GM12865 (cell line): ENCODE results near the gene TARM1.
"Not testable (repeated sequence)": the region's sequence is repeated elsewhere in the genome, so short reads cannot be mapped to it uniquely, and the experiment has no call there.

ENCODE experiments used
- DNase-seq: peaks from one replicate; pipeline ENCODE4 v3.0.0; 2010; ENCODE audit warnings: low read depth
- H3K4me3 ChIP-seq: 2 replicates; pipeline ENCODE4 v1.5.1; 2011; ENCODE audit warnings: mild to moderate bottlenecking, low read depth, low read length, control low read depth
- TF ChIP-seq, protein P1 (sequence below): IDR thresholded peaks from 2 replicates; pipeline ENCODE4 v1.5.1; 2011; ENCODE audit warnings: low read length, control low read depth, low read depth, inconsistent platforms; ENCODE audit not compliant: insufficient read depth; ENCODE audit errors: missing control alignments

Gene TARM1

DNA sequence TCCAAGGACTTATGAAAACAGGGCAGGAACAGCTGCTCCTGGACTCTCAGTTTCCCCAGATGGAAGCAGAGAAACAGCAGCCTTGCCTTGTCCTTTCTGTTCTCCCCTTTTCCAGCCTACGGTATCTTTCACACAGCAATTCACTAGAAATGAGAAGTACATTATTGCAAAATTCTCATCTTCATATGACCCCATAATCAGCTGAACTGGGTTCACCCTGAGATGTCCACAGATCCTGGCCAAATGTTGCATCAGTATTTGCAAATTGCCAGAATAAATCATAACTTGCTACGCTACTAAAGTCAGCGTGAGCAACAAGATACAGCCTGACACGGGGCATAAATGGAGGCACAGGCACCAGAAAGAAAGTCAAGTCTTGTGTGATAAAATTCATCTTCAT lies 33.5 kb downstream of the TARM1 start:
- TF ChIP-seq, protein P1, sequence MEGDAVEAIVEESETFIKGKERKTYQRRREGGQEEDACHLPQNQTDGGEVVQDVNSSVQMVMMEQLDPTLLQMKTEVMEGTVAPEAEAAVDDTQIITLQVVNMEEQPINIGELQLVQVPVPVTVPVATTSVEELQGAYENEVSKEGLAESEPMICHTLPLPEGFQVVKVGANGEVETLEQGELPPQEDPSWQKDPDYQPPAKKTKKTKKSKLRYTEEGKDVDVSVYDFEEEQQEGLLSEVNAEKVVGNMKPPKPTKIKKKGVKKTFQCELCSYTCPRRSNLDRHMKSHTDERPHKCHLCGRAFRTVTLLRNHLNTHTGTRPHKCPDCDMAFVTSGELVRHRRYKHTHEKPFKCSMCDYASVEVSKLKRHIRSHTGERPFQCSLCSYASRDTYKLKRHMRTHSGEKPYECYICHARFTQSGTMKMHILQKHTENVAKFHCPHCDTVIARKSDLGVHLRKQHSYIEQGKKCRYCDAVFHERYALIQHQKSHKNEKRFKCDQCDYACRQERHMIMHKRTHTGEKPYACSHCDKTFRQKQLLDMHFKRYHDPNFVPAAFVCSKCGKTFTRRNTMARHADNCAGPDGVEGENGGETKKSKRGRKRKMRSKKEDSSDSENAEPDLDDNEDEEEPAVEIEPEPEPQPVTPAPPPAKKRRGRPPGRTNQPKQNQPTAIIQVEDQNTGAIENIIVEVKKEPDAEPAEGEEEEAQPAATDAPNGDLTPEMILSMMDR = no peak
- H3K4me3 ChIP-seq = no peak overlapping the region
- no peak for DNase-seq

DNA sequence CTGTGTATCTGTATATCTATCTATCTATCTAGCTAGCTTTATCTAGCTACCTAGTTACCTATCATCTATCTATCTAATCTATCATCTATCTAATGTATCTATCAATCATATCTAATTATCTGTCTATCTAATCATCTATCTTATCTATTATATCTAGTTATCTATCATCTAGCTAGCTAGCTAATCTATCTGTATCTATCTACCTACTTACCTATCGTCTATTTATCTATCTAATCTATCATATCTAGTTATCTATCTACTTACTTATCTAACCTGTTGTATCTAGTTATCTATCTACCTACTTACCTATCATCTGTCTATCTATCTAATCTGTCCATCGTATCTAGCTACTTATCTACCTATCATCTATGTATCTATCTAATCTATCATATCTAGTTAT lies 35.4 kb downstream of the TARM1 start:
- no peak for DNase-seq
- TF ChIP-seq, protein P1 = no peak
- no peak overlapping the region for H3K4me3 ChIP-seq

DNA sequence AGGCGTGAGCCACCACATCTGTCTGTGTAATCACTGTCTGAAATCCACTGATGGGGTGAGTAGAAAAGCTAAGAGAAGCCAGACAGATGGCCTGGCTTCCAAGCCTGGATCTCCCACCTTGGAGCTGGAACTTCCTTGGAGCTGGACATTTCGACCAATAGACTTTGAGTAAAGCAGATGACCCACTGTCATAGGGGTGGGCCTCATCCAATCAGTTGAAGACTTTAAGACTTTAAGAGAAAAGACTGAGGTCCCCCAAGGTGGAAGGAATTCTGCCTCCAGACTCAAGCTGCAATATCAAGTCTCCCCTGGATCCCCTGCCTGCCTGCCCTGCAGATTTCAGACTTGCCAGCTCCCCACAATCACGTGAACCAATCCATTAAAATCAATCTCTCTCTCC lies 38.2 kb downstream of the TARM1 start:
- DNase-seq = no peak
- TF ChIP-seq, protein P1 = no peak
- no peak overlapping the region for H3K4me3 ChIP-seq

- DNase-seq = no peak
- H3K4me3 ChIP-seq = no peak overlapping the region
- TF ChIP-seq, protein P1 = no peak
Measured at GRCh38 chr19:54041969-54042606, 39.1 kb downstream of the TARM1 start.

DNA sequence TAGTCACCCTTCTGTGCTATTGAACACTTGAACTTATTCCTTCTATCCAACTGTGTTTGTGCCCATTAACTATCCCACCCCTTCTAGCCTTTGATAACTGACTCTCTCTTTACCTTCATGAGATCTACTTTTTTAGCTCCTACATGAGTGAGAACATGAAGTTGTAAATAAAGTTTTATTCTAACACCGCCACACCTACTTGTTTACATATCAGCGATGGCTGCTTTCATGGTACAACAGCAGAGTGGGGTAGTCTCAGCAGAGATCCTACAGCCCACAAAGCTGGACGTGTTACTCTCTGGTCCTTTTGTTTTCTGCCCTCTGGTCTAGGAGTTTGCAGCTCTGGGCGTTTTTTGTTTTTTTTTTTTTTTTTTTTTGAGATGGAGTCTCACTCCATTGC lies 41.2 kb downstream of the TARM1 start:
- H3K4me3 ChIP-seq = no peak overlapping the region
- DNase-seq = no peak
- TF ChIP-seq, protein P1 = no peak

- not testable (repeated sequence) for H3K4me3 ChIP-seq, DNase-seq
Measured at GRCh38 chr19:54036542-54036941, 44.6 kb downstream of the TARM1 start.

DNA sequence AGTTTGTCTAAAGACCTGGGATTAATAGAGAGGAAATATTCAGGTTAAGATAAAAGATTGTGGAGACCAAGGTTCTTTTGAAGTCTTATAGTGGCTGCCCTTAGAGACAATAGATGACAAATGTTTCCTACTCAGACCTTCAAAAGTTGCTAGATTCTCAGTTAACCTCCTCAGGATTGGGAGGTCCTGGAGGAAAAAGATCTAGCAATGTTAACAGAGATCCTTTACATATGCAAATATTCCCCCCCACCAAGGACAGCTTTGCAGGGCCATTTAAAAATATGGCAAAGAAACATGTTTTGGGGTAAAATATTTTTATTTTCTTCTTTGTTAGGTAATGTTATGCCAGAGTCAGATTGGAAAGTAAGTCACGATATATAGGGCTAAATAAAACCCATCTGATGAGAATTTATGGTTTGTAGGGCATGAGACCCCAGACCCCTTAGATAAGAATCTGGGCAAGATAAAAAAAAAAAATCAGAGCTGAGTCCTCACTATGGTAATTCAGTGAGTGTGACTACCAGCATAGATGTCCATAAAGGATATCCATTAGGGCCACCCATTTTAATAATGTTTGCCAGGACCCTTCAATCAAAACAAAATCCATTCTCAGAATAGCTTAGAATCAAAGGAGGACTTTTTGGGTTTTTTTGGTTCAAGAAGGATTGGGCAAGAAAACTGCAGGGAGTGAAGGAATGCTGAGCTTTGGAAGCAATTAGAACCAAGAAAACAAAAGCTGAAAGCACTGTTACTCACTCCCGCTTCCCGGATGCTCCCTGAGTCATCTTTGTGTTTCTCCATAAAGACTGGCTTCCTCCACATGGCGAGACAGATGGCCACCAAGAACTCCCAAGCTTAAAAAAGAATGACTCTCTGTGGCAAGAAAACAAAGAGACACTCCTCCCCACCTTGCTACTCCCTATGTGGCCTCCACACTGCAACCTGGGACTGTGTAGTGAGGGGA lies 45.7 kb downstream of the TARM1 start:
- TF ChIP-seq, protein P1 = no peak

More for the DNA sequence above, 45.7 kb downstream of the TARM1 start:
- no peak overlapping the region for H3K4me3 ChIP-seq
- no peak for DNase-seq
